HS-27A (cell line): ENCODE measurements around the gene IL5RA.

Experiments used
- DNase-seq: peaks from one replicate; pipeline ENCODE4 v3.0.0-alpha.2; 2012; ENCODE audit warnings: low read depth, missing footprints

IL5RA gene

DNA sequence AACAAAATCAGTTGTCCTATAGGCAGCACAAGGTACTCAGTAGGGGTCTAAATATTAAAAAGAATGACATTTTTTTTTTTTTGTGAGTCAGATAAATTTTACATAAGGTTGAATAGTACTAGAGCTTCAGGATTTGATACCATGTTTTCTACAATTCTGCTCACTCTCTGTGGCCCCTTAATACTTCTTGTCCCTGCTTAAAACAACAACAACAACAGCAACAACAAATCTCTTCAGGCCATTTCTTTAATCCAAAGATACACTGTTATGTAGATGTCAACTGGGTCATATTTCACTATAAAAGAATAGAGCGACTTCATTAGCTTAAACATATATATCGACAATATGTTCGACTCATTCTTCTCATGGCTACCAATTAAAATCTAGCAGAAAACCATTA, 3.0 kb downstream of the IL5RA start:
- DNase-seq: no peak

DNA sequence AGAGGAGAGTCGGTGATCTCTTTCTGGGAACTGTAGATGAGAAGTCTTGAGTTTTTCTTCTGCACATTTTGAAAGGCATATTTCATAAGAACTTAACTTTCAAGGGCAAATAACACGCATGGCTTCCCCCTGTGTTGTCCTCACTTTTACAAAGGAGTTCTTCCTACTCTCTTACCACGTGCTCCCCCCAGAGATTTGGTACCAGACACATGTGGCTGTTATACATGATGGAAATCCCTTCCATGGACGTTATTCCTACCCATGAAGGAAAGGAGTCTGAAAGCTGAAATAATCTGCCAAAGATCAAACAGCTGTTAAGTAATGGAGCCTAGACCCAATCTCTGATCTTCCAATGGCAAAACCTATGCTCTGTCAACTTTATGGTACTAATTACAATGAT, 4.4 kb downstream of the IL5RA start:
- no peak for DNase-seq

DNA sequence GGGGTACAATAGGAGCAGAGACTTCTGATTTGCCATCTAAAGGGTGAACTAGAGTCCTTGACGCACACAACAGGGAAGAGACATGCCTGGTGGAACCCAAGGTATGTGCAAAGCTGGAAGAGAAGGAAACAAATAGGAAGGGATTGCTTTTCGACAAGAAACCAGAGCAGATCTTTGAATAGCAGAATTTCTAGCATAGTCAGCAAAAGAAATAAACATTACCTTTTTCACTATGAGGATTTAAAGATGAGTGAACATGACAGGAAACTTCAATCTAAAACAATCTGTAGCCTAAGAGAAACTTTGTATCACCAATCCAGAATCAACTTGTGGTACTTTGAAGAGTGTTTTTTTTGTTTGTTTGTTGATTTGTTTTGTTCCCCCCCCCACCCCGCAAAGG, 4.9 kb downstream of the IL5RA start:
- DNase-seq: no peak

DNA sequence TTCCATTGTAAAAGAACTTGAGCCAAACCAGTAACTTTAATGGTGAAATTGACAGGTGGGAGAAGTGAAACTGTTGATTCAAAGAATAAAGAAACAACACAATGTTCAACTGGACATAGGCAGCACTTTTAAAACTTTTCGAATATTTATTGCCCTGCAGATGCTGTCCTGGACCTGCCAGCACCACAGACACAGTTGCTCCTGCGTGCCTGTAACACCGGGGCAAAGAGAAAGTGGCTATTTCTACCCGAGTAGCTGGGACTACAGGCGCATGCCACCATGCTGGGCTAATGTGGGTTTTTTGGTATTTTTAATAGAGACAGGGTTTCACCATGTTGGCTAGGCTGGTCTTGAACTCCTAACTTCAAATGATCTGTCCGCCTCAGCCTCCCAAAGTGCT, 7.4 kb downstream of the IL5RA start:
- no peak for DNase-seq

DNA sequence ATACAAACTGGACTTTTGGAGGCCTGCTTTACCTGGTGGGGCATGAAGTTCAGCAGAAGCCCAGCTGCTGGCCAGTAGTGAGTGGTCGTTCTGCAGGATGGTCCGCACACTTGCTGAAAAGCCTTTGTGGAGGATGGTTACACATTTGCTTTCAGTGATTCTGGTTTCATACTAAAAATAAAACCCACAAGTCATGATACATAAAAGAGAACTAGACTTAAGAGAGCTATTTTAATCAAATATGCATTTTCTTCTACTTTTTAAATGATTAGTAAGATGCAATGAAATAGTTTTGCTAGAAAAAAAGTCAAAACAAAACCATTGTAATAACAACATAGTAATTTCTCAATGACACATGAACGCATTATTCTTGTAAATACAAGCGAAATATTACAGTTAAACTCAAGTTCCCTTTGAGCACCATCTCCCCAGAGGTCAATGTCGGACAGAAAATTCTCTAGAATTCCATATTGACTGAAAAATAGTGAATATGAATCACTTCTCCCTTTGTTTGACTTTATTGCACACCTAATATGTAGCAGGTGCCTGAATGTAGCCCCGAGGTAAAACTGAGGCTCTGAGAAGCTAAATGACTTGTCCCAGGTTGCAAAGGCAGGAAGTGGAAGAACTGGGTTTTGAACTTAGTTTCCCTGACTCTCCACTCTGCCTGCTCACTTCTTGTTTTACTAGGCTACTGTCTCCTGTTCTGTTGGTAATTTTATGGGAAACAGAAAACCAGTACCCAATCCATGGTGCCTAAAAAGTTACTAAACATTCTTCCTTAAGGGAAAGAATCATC, 8.3 kb downstream of the IL5RA start:
- DNase-seq: no peak

DNA sequence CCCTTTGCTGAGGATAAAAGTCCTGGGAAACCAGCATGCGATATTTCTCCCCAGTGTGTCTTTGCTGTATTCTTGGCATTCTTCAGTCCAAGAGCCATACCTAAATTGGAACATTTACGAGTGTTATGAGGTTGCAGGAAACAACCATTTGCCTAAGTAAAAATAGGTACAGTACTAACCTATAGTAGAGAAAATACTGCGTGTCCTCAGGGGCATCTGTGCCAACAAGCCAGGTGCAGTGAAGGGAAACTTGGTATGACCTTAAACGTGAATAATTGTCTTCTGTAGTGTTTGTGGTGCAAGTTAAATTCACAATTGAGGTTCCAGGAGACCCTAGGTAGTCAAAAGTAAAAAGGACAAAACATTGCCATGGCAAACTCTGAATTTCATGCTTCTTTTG, 12.2 kb downstream of the IL5RA start:
- no peak for DNase-seq

DNA sequence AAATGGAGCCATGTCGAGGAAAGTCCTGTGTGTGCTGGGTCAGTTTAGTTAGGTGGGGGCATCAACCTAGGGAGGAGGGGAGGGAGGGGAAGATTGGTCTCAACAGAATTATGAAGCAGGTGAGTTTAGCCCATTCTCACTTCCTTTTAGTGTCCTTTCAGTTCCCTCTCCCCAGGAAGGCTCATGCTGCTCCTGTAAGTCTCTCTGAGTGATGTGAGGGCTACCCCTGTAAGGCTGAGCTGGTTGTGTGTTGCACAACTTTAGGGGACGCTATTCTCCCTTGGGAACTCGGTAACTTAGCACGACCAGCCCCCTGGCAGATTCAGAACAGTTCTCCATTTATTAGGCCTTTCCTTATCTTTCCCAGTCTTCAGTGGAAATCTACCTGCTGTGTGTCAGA, 21.2 kb downstream of the IL5RA start:
- no peak for DNase-seq

DNA sequence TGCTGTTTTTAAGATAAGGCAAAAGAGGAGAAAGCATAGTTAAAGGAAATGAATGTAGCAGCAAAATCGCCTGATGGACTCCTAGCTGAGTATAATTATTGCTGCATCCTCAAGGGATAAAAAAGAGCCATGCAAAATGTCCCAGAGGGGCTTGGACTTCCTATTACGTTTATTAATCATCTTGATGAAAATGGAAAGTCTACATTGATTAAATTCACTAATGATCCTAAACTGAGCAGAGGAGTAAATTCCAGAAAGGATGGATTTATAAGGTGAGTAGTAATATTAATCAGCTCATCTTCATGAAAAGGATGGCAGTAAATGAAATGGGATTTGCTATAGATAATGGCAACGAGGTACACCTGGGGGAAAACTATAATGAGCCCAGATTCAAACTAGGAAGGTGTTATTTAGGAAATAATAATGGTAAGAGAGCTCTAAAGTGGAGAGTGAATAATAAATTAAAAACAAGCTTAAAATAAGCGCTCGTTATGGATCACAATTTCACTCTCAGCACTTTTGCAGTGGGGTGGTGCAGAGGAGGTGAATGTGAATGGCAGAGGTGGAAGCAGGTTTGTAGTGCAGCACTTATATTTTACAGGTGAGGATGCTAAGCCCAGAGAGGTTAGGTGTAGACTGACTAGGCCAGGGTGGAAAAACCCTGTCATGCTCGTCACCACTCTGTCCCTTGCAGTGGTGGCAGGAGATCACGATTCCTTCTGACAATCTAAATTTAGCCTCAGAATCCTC, 22.3 kb downstream of the IL5RA start:
- DNase-seq: no peak

DNA sequence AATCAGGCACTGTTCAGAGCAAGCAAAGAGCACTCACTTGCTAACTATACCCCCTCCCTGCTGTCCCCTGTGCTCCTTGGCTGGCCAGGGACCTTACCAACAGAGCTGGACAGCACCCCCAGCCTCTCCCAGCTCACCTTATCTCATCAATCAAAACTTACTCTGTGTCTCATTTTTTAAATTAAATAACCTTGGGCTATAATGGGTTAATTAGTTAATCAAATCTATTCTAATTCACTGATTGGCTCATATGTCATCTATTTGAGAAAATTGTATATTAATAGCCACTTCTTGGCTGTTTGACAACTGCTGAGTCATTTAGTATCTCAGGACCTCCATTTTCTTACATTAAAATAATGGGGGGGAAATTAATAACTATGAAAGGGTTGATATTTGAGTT, 22.9 kb downstream of the IL5RA start:
- DNase-seq: no peak

DNA sequence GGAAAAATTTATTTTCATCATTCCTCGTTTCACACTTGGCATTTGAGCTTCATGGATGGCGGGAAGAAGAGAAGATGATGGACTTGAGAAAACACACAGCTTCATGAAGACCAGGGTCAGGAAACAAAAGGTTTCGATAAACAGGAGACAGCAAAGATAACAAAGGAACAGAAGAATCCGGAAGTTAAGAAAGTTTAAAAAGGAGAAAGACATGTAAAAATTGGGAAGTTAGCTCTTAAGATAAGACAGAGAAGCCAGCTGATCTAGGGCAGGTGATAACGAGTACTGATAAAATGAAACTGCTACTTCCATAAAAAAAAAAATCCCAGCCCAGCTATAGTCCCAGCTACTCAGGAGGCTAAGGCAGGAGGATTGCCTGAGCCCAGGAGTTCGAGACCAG, 23.9 kb downstream of the IL5RA start:
- no peak for DNase-seq

DNA sequence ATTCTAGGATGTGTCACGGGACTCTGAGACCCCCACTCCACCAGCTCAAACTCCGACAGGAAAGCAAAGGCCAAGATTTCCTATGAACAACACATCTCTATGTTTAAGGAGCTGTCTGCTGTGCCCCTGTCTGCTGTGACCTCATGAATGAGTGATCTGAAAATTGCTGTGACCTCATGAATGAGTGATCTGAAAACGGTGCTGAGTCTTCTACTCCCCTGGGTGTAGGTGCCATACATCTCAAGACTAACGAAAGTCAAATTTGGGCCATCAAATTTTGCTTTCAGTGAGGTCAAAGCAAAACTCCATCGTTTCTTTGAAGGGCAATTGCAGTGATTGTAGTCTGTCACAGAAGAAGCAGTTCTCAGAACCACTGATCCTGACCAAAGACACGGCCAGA, 24.4 kb downstream of the IL5RA start:
- no peak for DNase-seq

DNA sequence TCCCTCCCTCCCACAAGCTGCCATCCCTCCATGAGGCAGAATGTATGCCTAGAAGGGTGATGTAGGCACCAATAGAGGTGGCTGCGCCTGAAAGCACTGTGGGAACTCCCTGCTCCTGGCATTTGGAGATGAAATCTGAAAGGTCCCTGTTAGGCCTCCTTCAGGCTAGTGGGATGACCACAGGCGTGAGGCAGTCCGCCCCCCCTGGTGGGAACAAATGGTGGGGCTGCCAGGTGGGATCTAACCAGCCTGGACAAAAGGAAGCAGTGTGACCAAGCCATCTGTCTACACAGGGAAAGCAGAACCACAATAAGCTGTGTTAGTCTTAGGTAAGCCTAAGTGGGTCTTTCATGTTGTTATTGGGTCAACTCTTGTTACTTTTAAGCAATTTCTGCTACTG, 25.3 kb downstream of the IL5RA start:
- DNase-seq: no peak

DNA sequence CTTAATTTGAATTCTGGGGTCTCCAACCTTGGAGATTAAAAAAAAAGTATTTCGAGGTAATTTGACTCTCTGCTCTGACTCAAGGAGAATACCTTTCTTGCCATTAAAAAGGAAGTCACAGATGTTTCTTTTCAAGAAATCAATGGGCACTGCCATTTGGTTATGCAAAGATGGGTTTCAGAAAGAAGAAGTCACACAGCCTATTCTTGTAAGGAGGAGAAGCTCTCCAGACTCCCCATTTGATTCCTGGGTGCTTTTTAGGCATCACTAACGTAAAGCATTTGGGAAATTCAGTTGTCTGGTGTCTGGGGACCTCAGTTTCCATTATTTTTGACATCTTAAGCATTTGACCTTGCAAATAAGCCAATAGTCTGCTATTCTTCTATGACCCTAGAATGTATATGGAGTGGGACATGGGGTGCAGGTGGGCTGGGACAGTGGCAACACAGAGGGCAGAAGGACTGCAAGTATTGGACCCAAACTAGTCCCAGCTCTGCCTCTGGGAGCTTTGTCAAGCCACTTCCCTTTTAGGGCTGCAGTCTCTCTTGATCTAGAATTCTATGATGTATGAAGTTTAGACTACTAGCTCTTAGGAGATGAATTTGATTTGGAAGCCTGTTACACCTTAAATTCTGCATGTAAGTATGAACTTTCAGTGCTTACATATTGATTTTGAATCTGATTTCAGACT, 27.8 kb downstream of the IL5RA start:
- DNase-seq: no peak

DNA sequence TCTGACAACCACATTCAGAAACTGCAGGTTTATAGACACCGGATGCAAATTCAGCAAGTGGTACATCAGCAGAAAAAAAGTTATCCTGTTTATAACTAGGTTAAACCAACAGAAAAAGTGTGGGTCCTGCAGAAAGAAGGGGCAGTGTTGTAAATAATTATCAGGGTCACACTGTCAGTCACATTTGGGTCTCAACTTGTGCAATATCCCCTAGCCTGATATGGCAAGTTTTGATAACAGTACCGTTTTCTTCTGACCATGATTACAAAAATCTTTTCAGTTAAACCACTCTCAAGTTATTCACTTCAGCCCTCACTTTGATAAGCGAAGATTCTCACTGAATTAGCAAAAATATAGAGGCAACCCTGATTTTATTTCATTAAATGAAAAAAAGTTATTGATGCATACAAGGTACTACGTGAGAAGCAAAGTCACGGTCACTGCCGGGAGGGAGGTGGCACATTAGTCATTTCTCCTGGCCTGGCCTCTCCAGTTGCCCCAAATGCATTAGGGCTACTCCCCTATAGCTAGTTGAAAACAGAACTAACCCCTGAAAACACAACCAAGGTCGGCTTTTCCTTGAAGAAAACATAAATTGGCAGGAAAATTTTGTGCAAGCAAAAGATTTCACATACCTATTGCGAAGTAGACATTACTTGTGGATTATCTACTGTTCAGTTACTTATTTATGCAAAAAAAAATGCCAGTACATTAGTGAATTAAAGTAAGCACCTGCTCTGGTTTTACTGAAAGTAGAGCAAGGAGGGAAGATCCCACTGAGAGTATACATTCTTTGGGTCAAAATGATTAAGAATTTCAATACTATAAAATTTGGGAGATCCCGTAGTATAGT, 28.6 kb downstream of the IL5RA start:
- DNase-seq: no peak

DNA sequence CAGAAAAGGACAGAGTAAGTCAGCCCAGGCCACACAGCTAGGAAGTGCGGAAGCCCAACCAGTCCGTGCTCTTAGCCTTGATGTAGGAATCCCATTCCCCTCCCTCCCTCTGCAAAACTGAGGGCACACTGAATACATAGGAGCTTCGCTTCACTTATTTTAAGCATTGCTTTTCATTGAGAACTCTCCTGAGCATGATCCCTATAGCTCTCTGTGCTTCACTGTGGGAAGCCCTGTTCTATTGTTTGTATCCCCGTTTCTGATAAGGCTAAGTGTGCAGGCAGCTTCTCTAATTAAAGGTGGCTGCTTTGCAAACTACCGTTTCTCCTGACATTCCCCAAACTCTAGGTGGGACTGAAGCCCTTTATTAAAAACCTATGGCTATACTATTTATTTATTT, 29.9 kb downstream of the IL5RA start:
- DNase-seq: no peak

DNA sequence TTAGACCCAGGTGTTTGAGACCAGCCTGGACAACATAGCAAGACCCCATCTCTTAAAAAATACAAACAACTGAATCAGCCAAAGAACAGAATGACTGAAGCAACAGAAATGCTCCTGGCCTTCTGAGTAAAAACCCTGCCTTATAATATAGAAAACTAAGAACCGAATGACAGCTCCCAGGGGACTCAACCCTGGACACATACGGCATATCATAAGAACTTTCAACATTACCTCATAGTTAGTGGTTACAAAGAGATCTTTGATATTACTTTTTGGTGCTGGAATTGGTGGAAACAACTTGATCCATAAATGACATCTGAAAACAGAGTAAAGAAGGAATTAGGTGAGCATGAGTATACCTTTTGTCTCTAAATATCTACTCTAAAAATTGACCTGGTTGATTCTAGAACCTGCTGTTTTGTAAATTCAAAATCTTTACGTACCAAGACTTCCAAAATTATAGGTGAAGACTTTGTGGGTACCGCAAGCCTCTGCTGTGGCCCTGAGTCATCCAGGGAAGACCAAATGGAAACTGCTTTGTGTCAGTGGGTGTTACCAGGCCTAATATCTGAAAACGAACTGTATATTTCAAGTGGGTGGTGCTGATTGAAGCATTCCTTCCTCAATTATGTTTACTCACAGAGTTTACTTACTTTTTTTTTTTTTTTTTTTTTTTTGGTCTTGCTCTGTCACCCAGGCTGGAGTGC, 35.5 kb downstream of the IL5RA start:
- DNase-seq: no peak

DNA sequence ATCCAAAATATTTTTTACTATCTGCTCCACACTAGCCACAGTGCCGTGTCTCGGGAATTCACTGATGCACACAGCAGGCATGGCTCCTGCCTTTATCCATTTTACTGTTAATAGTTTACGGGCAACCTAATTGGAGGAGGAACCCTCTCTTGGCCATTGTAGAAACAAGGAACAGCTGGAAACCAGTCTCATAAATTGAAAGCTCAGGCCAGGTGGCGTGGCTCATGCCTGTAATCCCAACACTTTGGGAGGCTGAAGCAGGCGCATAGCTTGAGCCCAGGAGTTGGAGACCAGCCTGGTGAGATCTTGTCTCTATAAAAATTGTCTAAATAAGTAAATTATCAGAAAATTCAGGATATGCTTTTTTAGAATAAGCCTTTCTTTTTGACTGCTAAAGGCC, 39.0 kb downstream of the IL5RA start:
- DNase-seq: no peak

DNA sequence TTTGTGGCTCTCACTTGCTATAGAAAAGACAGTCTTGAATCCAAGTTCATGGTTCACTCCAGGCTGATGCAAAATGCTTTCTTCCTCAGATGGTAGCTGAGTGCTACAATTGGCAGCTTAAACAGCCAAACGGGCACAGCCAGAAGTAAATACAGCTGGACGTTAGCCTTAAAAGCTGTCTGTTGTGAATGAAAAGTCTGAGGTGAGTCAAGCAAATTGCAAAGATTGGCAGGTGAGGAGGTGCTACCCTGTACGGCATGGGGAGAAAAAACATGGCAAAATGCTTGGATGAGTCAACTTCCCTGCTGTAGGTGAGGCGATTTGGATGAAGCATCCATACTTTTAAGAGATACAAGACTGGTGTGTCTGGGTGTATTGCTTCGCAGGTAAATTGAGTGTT, 40.5 kb downstream of the IL5RA start:
- DNase-seq: no peak

DNA sequence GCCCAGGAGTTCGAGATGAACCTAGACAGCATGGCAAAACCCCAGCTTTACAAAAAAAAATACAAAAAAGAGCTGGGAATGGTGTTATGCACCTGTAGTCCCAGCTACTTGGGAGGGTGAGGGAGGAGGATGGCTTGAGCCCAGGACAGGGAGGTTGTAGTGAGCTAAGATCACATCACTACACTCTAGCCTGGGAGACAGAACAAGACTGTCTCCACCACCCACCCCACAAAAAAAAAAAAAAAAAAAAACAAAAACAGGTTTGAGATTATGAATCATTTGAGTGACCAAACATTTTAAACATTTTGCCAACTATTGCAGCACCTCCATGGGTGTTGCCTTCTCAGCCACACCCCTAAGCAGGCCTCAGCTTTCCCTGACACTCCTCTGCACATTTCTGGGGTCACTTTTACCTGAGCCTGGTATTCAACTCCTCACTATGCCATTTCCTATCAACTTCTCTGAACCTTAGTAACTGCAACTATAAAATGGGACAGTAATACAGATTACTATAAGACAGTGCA, 41.8 kb downstream of the IL5RA start:
- DNase-seq: no peak

DNA sequence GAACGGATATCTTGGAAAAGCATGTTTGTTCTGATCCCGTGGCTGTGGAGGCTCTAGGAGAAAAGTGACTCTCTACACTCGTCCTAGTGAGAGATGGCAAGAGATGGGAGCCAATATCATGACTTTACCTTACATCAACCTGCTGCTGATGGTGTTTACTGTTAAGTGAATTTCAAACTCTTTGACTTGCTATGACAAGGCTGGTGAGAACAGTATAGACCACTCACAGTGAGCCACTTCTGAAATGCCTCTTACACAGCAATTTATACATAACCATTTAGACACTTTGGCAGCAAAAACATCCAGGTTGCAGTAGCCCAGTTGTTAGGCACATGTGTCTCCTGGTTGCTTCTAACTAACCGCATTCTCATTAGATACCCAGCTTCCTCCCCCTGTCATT, 43.3 kb downstream of the IL5RA start:
- DNase-seq: no peak

DNA sequence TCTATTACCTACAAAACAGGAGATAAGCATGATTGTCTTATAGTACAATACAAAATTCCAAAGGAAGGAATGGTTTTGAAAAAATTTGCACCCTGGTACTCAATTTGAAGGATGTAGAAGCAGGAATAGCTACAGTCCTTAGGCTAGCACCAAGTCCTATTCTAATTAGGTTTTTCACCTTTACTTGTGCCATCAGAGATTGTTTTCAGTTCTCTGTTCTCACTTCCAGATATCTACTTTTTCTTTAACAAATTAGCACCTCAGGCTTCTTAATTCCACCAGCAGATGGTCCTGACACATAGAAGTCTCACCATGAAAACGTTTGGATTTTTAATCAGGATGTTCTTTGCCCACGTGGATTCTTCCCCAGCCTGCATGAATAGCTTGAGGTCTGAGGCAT, 43.8 kb downstream of the IL5RA start:
- no peak for DNase-seq
